Measurements from ENCODE around the gene ZMYND11. TPM values are rescaled to one million over a fixed set of nuclear protein-coding genes. Genes with fewer than 3 reads are reported as not detected.

Gene ZMYND11
- total and polyA plus RNA-seq, 4 donors = 29.5 to 78.3 (median 43.2) TPM

GRCh38 chr10:232878-233277 lies 97.6 kb downstream of the ZMYND11 start:
- TF ChIP-seq CTCF (IDR thresholded peaks at IDR 0.05; ENCODE audit: control extremely low read depth, extremely low read depth) = no peak
- ATAC-seq (ENCODE audit: insufficient read depth, low FRiP score) = no peak
- whole genome bisulfite sequencing, 2 donors = 97% methylated on average over 11 of the region's 11 CpGs

GRCh38 chr10:234708-235406 lies 99.6 kb downstream of the ZMYND11 start:
- no peak for TF ChIP-seq CTCF (IDR thresholded peaks at IDR 0.05; ENCODE audit: control extremely low read depth, extremely low read depth)
- Histone ChIP-seq H3K27ac (ENCODE audit: low read depth in 1 of 2, low read length in 1 of 2) (no peak overlapping the region), H3K9ac (ENCODE audit: insufficient read depth in 1 of 2, low read length in 2 of 2) (no peak overlapping the region), H3K27me3 (ENCODE audit: control insufficient read depth in 3 of 3, insufficient read depth in 3 of 3, low read length in 2 of 3) (no peaks in the 10 kb centered on the region), H3K4me3 (no peak overlapping the region), H3K9me3 (ENCODE audit: control insufficient read depth in 4 of 4, insufficient read depth in 3 of 4, low read length in 3 of 4) (no peaks in the 10 kb centered on the region), H3K36me3 (ENCODE audit: control insufficient read depth in 4 of 4, insufficient read depth in 4 of 4, low read length in 4 of 4) (peaks cover 0 to 10% (median 3%) of the 10 kb centered on the region in 4 donors), H3K4me1 (ENCODE audit: control insufficient read depth in 5 of 5, insufficient read depth in 5 of 5, low read length in 5 of 5) (peaks cover 0 to 16% (median 0%) of the 10 kb centered on the region in 5 donors)
- DNase-seq (peak in 2 of 3 donors; percentile 10 to 29), ATAC-seq (ENCODE audit: insufficient read depth, low FRiP score) (no peak)
- 77 to 85% methylated on average over 9 of the region's 9 CpGs for WGBS, 2 donors

More at GRCh38 chr10:232878-233277, 97.6 kb downstream of the ZMYND11 start:
- peaks cover 0 to 16% (median 0%) of the 10 kb centered on the region in 5 donors for H3K4me1 ChIP-seq (ENCODE audit: control insufficient read depth in 5 of 5, insufficient read depth in 5 of 5, low read length in 5 of 5)
- H3K4me3 ChIP-seq = no peak overlapping the region
- no peak overlapping the region for H3K9ac ChIP-seq (ENCODE audit: insufficient read depth in 1 of 2, low read length in 2 of 2)
- no peak overlapping the region for H3K27ac ChIP-seq (ENCODE audit: low read depth in 1 of 2, low read length in 1 of 2)
- DNase-seq = no peak
- H3K9me3 ChIP-seq (ENCODE audit: control insufficient read depth in 4 of 4, insufficient read depth in 3 of 4, low read length in 3 of 4) = no peaks in the 10 kb centered on the region
- no peaks in the 10 kb centered on the region for H3K27me3 ChIP-seq (ENCODE audit: control insufficient read depth in 3 of 3, insufficient read depth in 3 of 3, low read length in 2 of 3)
- H3K36me3 ChIP-seq (ENCODE audit: control insufficient read depth in 4 of 4, insufficient read depth in 4 of 4, low read length in 4 of 4) = peaks cover 0 to 6% (median 3%) of the 10 kb centered on the region in 4 donors

- ATAC-seq (ENCODE audit: insufficient read depth, low FRiP score) (no peak), DNase-seq (peak in 2 of 3 donors; percentile 12 to 34)
- H3K36me3 ChIP-seq (ENCODE audit: control insufficient read depth in 4 of 4, insufficient read depth in 4 of 4, low read length in 4 of 4) = peaks cover 0 to 11% (median 7%) of the 10 kb centered on the region in 4 donors
- H3K4me3 ChIP-seq = no peak overlapping the region
- TF ChIP-seq CTCF (IDR thresholded peaks at IDR 0.05; ENCODE audit: control extremely low read depth, extremely low read depth) = no peak
- no peak overlapping the region for H3K27ac ChIP-seq (ENCODE audit: low read depth in 1 of 2, low read length in 1 of 2)
- no peaks in the 10 kb centered on the region for H3K27me3 ChIP-seq (ENCODE audit: control insufficient read depth in 3 of 3, insufficient read depth in 3 of 3, low read length in 2 of 3)
- WGBS, 2 donors = 66 to 68% methylated on average over 3 of the region's 3 CpGs
- H3K9ac ChIP-seq (ENCODE audit: insufficient read depth in 1 of 2, low read length in 2 of 2) = no peak overlapping the region
- H3K9me3 ChIP-seq (ENCODE audit: control insufficient read depth in 4 of 4, insufficient read depth in 3 of 4, low read length in 3 of 4) = no peaks in the 10 kb centered on the region
- H3K4me1 ChIP-seq (ENCODE audit: control insufficient read depth in 5 of 5, insufficient read depth in 5 of 5, low read length in 5 of 5) = peaks cover 0 to 16% (median 0%) of the 10 kb centered on the region in 5 donors
These were observed 100.7 kb downstream of the ZMYND11 start for GRCh38 chr10:235915-236314.

Measured in lung (tissue), 12 donors.